Thymus (tissue), 14 donors: ENCODE measurements around the gene BSPH1. TPM values are rescaled to one million over a fixed set of nuclear protein-coding genes. Genes with fewer than 3 reads are reported as not detected.

Experiments
- DNase-seq, 9 donors: peaks; one replicate each; pipeline ENCODE4 v3.0.0-alpha.2; 2013; ENCODE audit warnings: low spot score in 9 of 9, low read depth in 6 of 9, missing footprints in 1 of 9
- H3K27ac ChIP-seq, 2 donors: one replicate each; pipeline ENCODE4 v1.5.1; 2013; ENCODE audit warnings: control low read depth in 1 of 2, low read depth in 1 of 2, low read length in 1 of 2, mild to moderate bottlenecking in 1 of 2, moderate library complexity in 1 of 2
- H3K27me3 ChIP-seq, 2 donors: one replicate each; pipeline ENCODE4 v1.5.1; 2013; ENCODE audit warnings: low read length in 1 of 2; ENCODE audit not compliant: control insufficient read depth in 2 of 2, insufficient read depth in 1 of 2
- H3K36me3 ChIP-seq, 2 donors: one replicate each; pipeline ENCODE4 v1.5.1; 2013; ENCODE audit warnings: low read length in 1 of 2, mild to moderate bottlenecking in 1 of 2, moderate library complexity in 1 of 2; ENCODE audit not compliant: control insufficient read depth in 2 of 2, insufficient read depth in 2 of 2
- H3K4me1 ChIP-seq, 2 donors: one replicate each; pipeline ENCODE4 v1.5.1; 2013; ENCODE audit warnings: low read length in 2 of 2; ENCODE audit not compliant: control insufficient read depth in 2 of 2, insufficient read depth in 2 of 2
- H3K4me3 ChIP-seq, 2 donors: one replicate each; pipeline ENCODE4 v1.5.1; 2013; ENCODE audit warnings: low read length in 2 of 2, control low read depth in 1 of 2, mild to moderate bottlenecking in 1 of 2
- H3K9me3 ChIP-seq, 2 donors: one replicate each; pipeline ENCODE4 v1.5.1; 2013; ENCODE audit warnings: low read length in 1 of 2, mild to moderate bottlenecking in 1 of 2; ENCODE audit not compliant: control insufficient read depth in 2 of 2, insufficient read depth in 1 of 2
- WGBS: extraction: QIAGEN DNeasy Blood & Tissue Kit; methylation state at CpG from one replicate; pipeline ENCODE4 v1.1.7; 2013; 5-methylcytosine and 5-hydroxymethylcytosine counted together
- long read RNA-seq, 10 donors: transcript quantifications; one replicate each; lab custom pipeline, GENCODE V29; 2026
- polyA plus RNA-seq: library from polyadenylated mRNA; stranded (reverse); fragments of 200-250 nt; gene quantifications from one replicate; pipeline ENCODE4 v1.2.3, GENCODE V29; 2013
- total RNA-seq: library from RNA; stranded (reverse); fragments of 120-200 nt; gene quantifications from one replicate; pipeline ENCODE4 v1.2.4, GENCODE V29; 2013
- donor health status: healthy.

Gene BSPH1, protein sequence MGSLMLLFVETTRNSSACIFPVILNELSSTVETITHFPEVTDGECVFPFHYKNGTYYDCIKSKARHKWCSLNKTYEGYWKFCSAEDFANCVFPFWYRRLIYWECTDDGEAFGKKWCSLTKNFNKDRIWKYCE
- total RNA-seq, result not detected
- polyA plus RNA-seq, result not detected
- long read RNA-seq, donor 1, result 0 reads
- long read RNA-seq, donor 2, result 0 reads
- long read RNA-seq, donor 3, result 0 reads
- long read RNA-seq, donor 4, result 0 reads
- long read RNA-seq, donor 5, result 0 reads
- long read RNA-seq, donor 6, result 0 reads
- long read RNA-seq, donor 7, result 0 reads
- long read RNA-seq, donor 8, result 0 reads
- long read RNA-seq, donor 9, result 0 reads
- long read RNA-seq, donor 10, result 0 reads

GRCh38 chr19:47992070-47992469 is at the start of gene BSPH1:
TSS of gene BSPH1 (minus strand) at chr19:47992170. CDS start at chr19:47992081, 89 bp downstream.
- no peak for DNase-seq
- Histone ChIP-seq H3K27ac (no peak within 1 kb of the TSS), H3K27me3 (peaks cover 0 to 5% of the 10 kb centered on the region in 2 donors), H3K4me1 (no peaks in the 10 kb centered on the region), H3K36me3 (no peaks in the 10 kb centered on the region), H3K9me3 (no peaks in the 10 kb centered on the region), H3K4me3 (no peak within 1 kb of the TSS)
- 76% methylated on average over 2 of the region's 2 CpGs for WGBS

DNA sequence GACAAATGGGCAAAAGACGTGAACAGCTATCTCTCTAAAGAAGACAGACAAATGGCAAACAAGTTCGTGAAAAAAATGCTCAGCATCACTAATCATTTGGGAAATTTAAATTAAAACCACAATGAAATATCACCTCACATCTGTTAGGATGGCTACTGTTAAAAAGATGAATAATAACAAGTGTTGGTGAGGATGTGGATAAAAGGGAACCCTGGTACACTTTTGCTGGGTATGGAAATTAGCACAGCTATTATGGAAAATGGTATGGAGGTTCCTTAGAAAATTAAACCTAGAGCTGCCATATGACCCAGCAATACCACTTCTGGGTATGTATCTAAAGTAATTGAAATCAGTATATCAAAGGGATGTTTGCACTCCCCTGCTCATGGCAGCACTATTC is 44.8 kb upstream of the BSPH1 start:
- WGBS, result 94% methylated on average over 2 of the region's 2 CpGs
- no peak for DNase-seq
- no peaks in the 10 kb centered on the region for H3K9me3 ChIP-seq
- no peak overlapping the region for H3K4me3 ChIP-seq
- no peaks in the 10 kb centered on the region for H3K36me3 ChIP-seq
- no peak overlapping the region for H3K27ac ChIP-seq
- no peaks in the 10 kb centered on the region for H3K27me3 ChIP-seq
- no peaks in the 10 kb centered on the region for H3K4me1 ChIP-seq

- Histone ChIP-seq H3K9me3 (no peaks in the 10 kb centered on the region), H3K4me3 (no peak overlapping the region), H3K27ac (no peak overlapping the region), H3K36me3 (no peaks in the 10 kb centered on the region), H3K4me1 (no peaks in the 10 kb centered on the region), H3K27me3 (no peaks in the 10 kb centered on the region)
- DNase-seq, result no peak
- WGBS, result 78% methylated on average over 5 of the region's 5 CpGs
These were observed 41.6 kb upstream of the BSPH1 start for GRCh38 chr19:48033604-48034003.

DNA sequence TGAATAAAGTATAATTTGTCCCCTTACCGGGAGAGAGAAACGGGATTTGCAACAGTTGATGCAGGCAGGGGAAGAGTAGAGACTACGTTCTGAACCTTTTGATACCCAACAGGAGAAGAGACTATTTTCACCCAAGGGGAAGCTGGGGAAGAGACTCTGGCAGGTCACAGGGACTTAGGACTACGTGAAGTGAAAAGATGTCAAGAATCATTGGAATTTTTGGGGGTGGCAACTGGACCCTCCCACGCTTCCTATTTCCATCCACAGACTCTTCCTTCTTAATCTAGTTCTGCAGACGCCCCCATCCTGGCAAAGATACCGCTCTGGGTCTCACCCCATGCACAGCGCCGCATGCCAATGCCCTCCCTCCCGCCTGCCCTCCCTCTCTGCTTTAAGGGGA is 38.1 kb upstream of the BSPH1 start:
- Histone ChIP-seq H3K36me3 (no peaks in the 10 kb centered on the region), H3K27me3 (no peaks in the 10 kb centered on the region), H3K4me1 (no peaks in the 10 kb centered on the region), H3K4me3 (no peak overlapping the region), H3K9me3 (no peaks in the 10 kb centered on the region), H3K27ac (no peak overlapping the region)
- no peak for DNase-seq
- 78% methylated on average over 10 of the region's 10 CpGs for WGBS

DNA sequence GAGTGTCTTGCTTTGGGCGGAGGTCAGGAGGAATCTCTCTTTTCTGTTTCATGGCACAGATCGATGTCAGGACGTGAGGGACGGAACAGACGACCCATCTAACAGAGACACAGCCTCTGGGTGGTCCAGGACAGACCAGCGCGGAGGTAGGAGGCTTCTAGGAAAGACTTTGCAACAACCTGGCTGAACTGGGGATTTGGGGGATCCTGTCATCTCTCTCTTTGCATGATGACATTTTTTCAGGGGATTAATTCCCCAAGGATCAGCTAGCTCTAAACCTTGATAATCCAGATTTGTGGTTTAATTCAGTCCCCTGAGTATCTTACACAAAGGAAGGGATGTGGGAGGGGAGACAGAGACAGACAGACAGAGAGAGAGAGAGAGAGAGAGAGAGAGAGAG is 37.5 kb upstream of the BSPH1 start:
- WGBS, result 88% methylated on average over 7 of the region's 7 CpGs
- Histone ChIP-seq H3K36me3 (no peaks in the 10 kb centered on the region), H3K4me1 (no peaks in the 10 kb centered on the region), H3K27me3 (no peaks in the 10 kb centered on the region), H3K9me3 (no peaks in the 10 kb centered on the region), H3K4me3 (no peak overlapping the region), H3K27ac (no peak overlapping the region)
- DNase-seq, result no peak

- 81% methylated on average over 3 of the region's 3 CpGs for WGBS
- no peak overlapping the region for H3K4me3 ChIP-seq
These were observed 33.5 kb upstream of the BSPH1 start for GRCh38 chr19:48025480-48025879.

GRCh38 chr19:48023518-48023917 is 31.5 kb upstream of the BSPH1 start:
- H3K4me3 ChIP-seq, result no peak overlapping the region
- H3K27me3 ChIP-seq, result no peaks in the 10 kb centered on the region
- no peaks in the 10 kb centered on the region for H3K4me1 ChIP-seq
- no peaks in the 10 kb centered on the region for H3K9me3 ChIP-seq
- WGBS, result 93% methylated on average over 3 of the region's 3 CpGs
- no peak for DNase-seq
- H3K36me3 ChIP-seq, result no peaks in the 10 kb centered on the region
- no peak overlapping the region for H3K27ac ChIP-seq

More at GRCh38 chr19:48025480-48025879, 33.5 kb upstream of the BSPH1 start:
- Histone ChIP-seq H3K27ac (no peak overlapping the region), H3K36me3 (no peaks in the 10 kb centered on the region), H3K27me3 (no peaks in the 10 kb centered on the region), H3K9me3 (no peaks in the 10 kb centered on the region), H3K4me1 (no peaks in the 10 kb centered on the region)
- no peak for DNase-seq

- Histone ChIP-seq H3K4me3 (no peak overlapping the region), H3K9me3 (no peaks in the 10 kb centered on the region), H3K27me3 (no peaks in the 10 kb centered on the region), H3K36me3 (no peaks in the 10 kb centered on the region), H3K4me1 (no peaks in the 10 kb centered on the region), H3K27ac (no peak overlapping the region)
- 82% methylated on average over 2 of the region's 2 CpGs for WGBS
- DNase-seq, result no peak
These were observed 31.0 kb upstream of the BSPH1 start for GRCh38 chr19:48023011-48023410.

DNA sequence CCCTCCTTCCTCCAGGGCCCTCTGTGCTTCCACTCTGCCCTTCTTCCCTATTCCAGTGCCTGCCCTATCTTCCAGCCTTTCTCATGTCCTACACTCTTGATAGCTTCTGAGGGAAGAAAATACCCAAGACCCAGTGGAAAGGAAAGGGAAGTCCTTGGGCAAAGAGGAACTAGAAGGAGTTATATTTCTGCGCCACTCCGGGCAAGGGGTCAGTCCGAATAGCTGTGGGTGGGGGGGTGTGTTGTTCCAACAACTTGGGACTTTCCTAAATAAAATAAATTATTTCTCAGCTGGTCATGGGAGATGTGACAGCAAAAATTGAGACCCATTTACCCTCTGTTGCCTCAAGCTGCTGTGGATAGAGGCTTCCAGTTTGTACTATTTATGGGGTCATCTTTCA is 28.7 kb upstream of the BSPH1 start:
- DNase-seq, result no peak
- 10% methylated on average over 3 of the region's 3 CpGs for WGBS
- no peaks in the 10 kb centered on the region for H3K36me3 ChIP-seq
- no peaks in the 10 kb centered on the region for H3K9me3 ChIP-seq
- H3K4me1 ChIP-seq, result no peaks in the 10 kb centered on the region
- H3K4me3 ChIP-seq, result no peak overlapping the region
- H3K27ac ChIP-seq, result no peak overlapping the region
- H3K27me3 ChIP-seq, result no peaks in the 10 kb centered on the region
